Measurements from ENCODE around the gene ZCCHC14.

Gene ZCCHC14

GRCh38 chr16:87410530-87410929 lies 82.3 kb downstream of the ZCCHC14 start:
- DNase-seq (ENCODE audit: low spot score), result no peak
- TF ChIP-seq CTCF (IDR thresholded peaks at IDR 0.05), result no peak
- no peak overlapping the region for H3K4me3 ChIP-seq
- no peak overlapping the region for H3K27ac ChIP-seq

DNA sequence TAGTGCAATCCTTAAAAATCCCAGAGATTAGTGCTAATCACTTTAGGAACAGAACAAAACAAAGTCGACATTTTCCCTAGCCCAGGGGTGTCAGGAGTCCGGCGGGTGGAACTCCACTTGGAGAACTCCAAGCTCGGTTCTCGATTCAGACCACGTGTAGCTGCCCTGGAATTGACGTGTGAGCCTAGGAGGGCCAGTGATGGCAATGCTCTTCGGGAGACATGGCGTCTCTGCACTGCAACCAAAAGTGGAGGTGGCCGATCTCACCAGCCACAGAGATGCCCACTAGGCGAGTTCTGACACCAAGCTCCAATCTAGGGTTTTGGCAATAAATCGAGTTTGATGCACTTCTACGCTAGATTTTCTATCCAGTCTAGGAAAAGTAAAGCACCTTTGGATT lies 83.0 kb downstream of the ZCCHC14 start:
- no peak for TF ChIP-seq CTCF (IDR thresholded peaks at IDR 0.05)
- Histone ChIP-seq H3K27ac (no peak overlapping the region), H3K4me3 (no peak overlapping the region)
- no peak for DNase-seq (ENCODE audit: low spot score)

DNA sequence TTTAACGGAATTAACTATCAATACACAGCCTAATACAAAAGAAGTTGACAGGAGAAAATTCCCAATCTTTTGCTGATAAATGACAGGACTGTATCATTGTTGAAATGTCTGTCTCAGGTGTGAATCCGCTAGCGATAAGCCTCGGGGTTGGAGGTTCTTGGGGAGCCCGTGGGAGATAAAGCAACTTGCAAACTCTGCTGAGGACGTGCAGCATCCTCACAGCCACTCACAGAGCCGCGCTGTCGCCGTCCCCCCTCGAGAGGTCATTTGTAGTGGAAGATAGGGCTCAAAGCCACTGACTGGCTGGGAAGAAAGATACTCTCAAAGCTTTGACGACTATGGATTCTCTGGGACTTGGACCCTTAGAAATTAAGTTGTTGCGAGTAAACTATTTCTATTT lies 83.7 kb downstream of the ZCCHC14 start:
- H3K27ac ChIP-seq, result no peak overlapping the region
- DNase-seq (ENCODE audit: low spot score), result no peak
- H3K4me3 ChIP-seq, result no peak overlapping the region
- no peak for TF ChIP-seq CTCF (IDR thresholded peaks at IDR 0.05)

- H3K4me3 ChIP-seq, result no peak overlapping the region
- no peak for TF ChIP-seq CTCF (IDR thresholded peaks at IDR 0.05)
- DNase-seq (ENCODE audit: low spot score), result no peak
- H3K27ac ChIP-seq, result peak overlapping the region in 1 of 2 donors; percentile 40
Measured at GRCh38 chr16:87407511-87408112, 85.2 kb downstream of the ZCCHC14 start.

DNA sequence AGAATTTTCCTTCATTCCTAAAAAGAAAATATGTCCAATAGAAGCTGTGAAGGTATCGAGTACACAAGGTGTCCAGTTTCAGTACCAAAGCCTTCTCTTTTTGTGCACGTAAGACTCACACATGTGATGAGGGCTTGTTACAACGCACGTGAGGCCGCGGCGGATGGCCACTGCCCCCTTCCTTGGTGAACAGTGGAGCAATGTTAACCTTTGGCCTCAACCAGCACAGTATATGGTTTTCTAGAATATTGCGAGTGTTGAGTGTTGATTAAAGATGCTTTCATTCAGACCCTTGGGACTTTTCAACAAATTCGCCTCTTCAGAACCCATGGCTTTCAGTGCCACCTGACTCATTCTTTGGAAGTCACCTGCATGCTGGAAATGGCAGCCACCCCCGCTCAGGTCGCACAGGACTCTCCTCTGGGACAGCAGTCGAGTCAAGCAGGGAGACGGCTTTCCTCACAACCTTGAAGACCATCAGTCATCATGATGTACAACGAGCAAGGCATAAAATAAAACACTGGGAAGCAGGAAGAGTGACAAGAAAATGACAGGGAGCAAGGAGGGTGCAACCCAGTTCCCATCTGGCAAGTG lies 86.2 kb downstream of the ZCCHC14 start:
- no peak overlapping the region for H3K4me3 ChIP-seq
- DNase-seq (ENCODE audit: low spot score), result no peak
- TF ChIP-seq CTCF (IDR thresholded peaks at IDR 0.05), result no peak
- H3K27ac ChIP-seq, result peak overlapping the region in 1 of 2 donors; percentile 51

DNA sequence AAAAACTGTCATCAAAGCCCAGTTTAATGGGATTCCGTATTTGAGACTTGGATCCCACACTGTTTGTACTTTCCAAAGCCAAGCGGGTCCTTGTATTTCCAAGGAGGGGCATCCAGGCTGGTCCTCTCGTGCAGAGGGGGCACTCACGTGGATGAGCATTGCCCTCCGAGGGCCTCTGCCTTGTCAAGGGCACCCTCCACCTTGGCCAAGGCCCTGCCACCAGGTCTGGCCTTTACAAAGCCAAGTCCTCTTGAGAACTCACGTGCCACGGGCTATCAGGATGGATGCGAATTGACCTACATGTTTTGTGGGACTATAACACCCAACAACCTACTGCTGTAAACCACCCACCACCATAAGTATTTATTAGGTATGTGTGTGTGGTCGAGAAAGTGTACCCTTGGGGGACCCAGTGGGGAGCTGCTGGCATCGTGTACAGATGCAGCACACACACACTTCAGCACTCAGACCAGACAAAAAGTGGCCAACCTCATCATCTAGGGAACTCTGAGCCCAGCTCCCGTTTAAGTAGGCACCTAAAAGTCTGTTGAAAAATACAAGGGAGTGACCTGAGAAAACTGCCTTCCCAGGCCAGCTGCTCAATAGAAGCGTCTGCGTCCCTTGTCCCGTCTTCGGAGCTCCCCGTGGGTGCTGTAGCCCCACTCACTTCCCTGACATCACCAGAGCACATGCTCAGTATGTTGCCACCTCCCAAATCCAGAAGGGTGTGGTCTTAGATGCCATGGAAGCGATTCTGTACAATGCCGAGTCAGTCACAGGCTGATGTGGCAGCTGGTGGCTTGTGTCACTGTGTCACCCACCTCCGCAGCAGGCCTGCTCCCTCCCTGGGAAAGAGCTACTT lies 87.8 kb downstream of the ZCCHC14 start:
- no peak for DNase-seq (ENCODE audit: low spot score)
- Histone ChIP-seq H3K4me3 (no peak overlapping the region), H3K27ac (no peak overlapping the region)
- no peak for TF ChIP-seq CTCF (IDR thresholded peaks at IDR 0.05)

Data from coronary artery (tissue), 2 donors.